CD4-positive, alpha-beta T cell (primary cell): ENCODE results near the gene AP3B1. TPM values are rescaled to one million over a fixed set of nuclear protein-coding genes. Genes with fewer than 3 reads are reported as not detected.

ENCODE experiments used
- ATAC-seq: fragments of 200-7000 bp; cut with Tn5 transposase; one replicate; pipeline ENCODE4 v1.10.0; 2022; ENCODE audit warnings: mild to moderate bottlenecking; ENCODE audit not compliant: poor library complexity
- CTCF ChIA-PET: fragments of 350-600 bp; sonication (Branson Sonifier 250); formaldehyde crosslinking; loops from one replicate; lab custom pipeline; 2021; ENCODE audit warnings: antibody characterized with exemption, inconsistent platforms; lab: Charles Lee
- POLR2A ChIA-PET: fragments of 350-600 bp; sonication (Branson Sonifier 250); formaldehyde crosslinking; loops from one replicate; lab custom pipeline; 2021; ENCODE audit warnings: antibody characterized with exemption, inconsistent platforms; lab: Charles Lee
- DNase-seq, 14 experiments: peaks; one replicate each; pipeline ENCODE4 v3.0.0-alpha.2; 2013 to 2020; ENCODE audit warnings: mixed read lengths in 2 of 14
- H3K27ac ChIP-seq, 2 donors: one replicate each; pipeline versions ENCODE4 v1.5.1 to v1.7.0; 2013; ENCODE audit warnings: low read length in 2 of 2, low read depth in 1 of 2, mild to moderate bottlenecking in 1 of 2
- H3K27me3 ChIP-seq, 2 experiments: 1 replicate in 1 of 2; 2 replicates in 1 of 2; pipeline versions ENCODE4 v1.6.1 to v1.7.0; 2013; ENCODE audit warnings: low read length in 2 of 2, control low read depth in 1 of 2, mild to moderate bottlenecking in 1 of 2, moderate library complexity in 1 of 2; ENCODE audit not compliant: insufficient read depth in 2 of 2, control insufficient read depth in 1 of 2
- H3K36me3 ChIP-seq: one replicate; pipeline ENCODE4 v1.6.1; 2013; ENCODE audit warnings: low read length, control low read depth; ENCODE audit not compliant: insufficient read depth
- H3K4me1 ChIP-seq: one replicate; pipeline ENCODE4 v1.6.1; 2013; ENCODE audit warnings: low read length, control low read depth; ENCODE audit not compliant: insufficient read depth
- H3K4me3 ChIP-seq: one replicate; pipeline ENCODE4 v1.5.1; 2013; ENCODE audit warnings: mild to moderate bottlenecking, low read length, moderate library complexity
- H3K9me3 ChIP-seq, 2 experiments: 1 replicate in 1 of 2; 2 replicates in 1 of 2; pipeline versions ENCODE4 v1.6.1 to v1.7.0; 2013; ENCODE audit warnings: low read length in 2 of 2, mild to moderate bottlenecking in 2 of 2, control low read depth in 1 of 2, moderate library complexity in 1 of 2; ENCODE audit not compliant: control insufficient read depth in 1 of 2, insufficient read depth in 1 of 2
- H3K27ac Mint-ChIP-seq: one replicate; pipeline ENCODE4 v1.8.0; 2020; ENCODE audit warnings: mixed read lengths
- H3K27me3 Mint-ChIP-seq: one replicate; pipeline ENCODE4 v1.8.0; 2021; ENCODE audit warnings: mixed read lengths
- H3K36me3 Mint-ChIP-seq: one replicate; pipeline ENCODE4 v1.8.0; 2021; ENCODE audit warnings: low read depth, mixed read lengths
- H3K4me1 Mint-ChIP-seq: one replicate; pipeline ENCODE4 v1.8.0; 2021; ENCODE audit warnings: low read depth, mixed read lengths
- H3K4me3 Mint-ChIP-seq: one replicate; pipeline ENCODE4 v1.8.0; 2020; ENCODE audit warnings: mild to moderate bottlenecking, mixed read lengths
- H3K9me3 Mint-ChIP-seq: one replicate; pipeline ENCODE4 v1.8.0; 2020; ENCODE audit warnings: mixed read lengths
- intact Hi-C, 2 experiments: fragments of 100-400 bp; cut with DNase I in 1 of 2; cut with micrococcal nuclease in 1 of 2; formaldehyde crosslinking; loops; one replicate each; pipeline versions ENCODE4 v1.15.1 to v1.9.0; 2023 to 2025; cut with DNase I, micrococcal nuclease
- total RNA-seq, 174 experiments: library from RNA in 2 of 174; stranded (reverse) in 2 of 174; gene quantifications; one replicate each; pipeline ENCODE4 v1.2.3 and lab custom pipeline; 2021 to 2026
- TF ChIP-seq, protein P1 (sequence below): fragments of 200-600 bp; IDR thresholded peaks from one replicate; pipeline ENCODE4 v1.8.0; 2022; ENCODE audit warnings: antibody characterized with exemption, mild to moderate bottlenecking

The AP3B1 gene
- total RNA-seq, 2 experiments from 2014 or later = 24.5 to 24.6 TPM

DNA sequence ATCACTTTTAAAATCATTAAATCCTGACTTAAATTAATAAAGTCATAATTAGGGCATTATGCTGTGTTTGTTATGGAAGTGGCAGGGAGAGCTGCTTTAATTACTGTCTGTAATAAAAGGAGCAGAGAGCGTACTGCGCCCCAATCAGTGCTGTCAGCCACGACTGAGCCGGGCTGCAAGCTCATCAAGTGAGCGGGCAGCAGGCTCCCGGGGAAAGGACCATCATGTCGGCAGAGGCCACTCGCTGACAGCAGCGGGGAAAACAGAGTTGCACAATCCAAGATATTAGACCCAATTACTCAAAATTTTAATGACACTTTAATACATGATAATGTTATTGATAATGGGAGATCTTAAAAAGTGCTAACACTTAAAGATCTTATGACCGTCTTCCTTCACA is 181.6 kb downstream of the AP3B1 start:
- no peak overlapping the region for H3K27ac Mint-ChIP-seq
- no peak overlapping the region for H3K27ac ChIP-seq
- no peaks in the 10 kb centered on the region for H3K4me1 ChIP-seq
- intact Hi-C loops = no loop called here
- no peaks in the 10 kb centered on the region for H3K27me3 ChIP-seq
- no peak for DNase-seq
- peaks cover 51% of the 10 kb centered on the region for H3K36me3 ChIP-seq
- ChIA-PET POLR2A (no interaction called here), CTCF (no interaction called here)
- no peaks in the 10 kb centered on the region for H3K27me3 Mint-ChIP-seq
- no peaks in the 10 kb centered on the region for H3K4me1 Mint-ChIP-seq
- H3K9me3 ChIP-seq = no peaks in the 10 kb centered on the region
- H3K36me3 Mint-ChIP-seq = peaks cover 80% of the 10 kb centered on the region
- no peak for ATAC-seq
- no peak overlapping the region for H3K4me3 Mint-ChIP-seq
- TF ChIP-seq, protein P1, sequence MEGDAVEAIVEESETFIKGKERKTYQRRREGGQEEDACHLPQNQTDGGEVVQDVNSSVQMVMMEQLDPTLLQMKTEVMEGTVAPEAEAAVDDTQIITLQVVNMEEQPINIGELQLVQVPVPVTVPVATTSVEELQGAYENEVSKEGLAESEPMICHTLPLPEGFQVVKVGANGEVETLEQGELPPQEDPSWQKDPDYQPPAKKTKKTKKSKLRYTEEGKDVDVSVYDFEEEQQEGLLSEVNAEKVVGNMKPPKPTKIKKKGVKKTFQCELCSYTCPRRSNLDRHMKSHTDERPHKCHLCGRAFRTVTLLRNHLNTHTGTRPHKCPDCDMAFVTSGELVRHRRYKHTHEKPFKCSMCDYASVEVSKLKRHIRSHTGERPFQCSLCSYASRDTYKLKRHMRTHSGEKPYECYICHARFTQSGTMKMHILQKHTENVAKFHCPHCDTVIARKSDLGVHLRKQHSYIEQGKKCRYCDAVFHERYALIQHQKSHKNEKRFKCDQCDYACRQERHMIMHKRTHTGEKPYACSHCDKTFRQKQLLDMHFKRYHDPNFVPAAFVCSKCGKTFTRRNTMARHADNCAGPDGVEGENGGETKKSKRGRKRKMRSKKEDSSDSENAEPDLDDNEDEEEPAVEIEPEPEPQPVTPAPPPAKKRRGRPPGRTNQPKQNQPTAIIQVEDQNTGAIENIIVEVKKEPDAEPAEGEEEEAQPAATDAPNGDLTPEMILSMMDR = no peak
- no peak overlapping the region for H3K4me3 ChIP-seq
- no peaks in the 10 kb centered on the region for H3K9me3 Mint-ChIP-seq

DNA sequence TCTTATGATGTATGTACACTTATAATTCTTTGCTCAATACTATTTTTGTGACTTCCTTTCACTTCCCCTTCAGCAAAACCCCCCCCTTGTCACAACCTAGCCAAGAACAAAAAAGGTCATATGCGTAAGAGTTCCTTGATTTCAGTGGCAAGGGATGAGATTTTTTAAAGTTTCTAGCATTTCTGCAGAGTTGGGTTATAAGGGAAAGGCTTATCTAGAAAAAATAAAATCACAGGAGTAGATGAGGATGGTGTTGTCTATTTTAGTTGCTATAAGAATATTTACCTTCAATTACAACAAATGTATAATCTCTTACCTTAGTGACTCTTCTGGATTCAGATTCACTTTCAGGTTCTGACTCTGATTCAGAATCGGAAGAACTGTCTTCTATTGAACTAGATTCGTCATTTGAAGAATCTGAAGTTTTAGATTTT is 184.6 kb downstream of the AP3B1 start:
- no peaks in the 10 kb centered on the region for H3K27me3 ChIP-seq
- peaks cover 40% of the 10 kb centered on the region for H3K36me3 ChIP-seq
- no peaks in the 10 kb centered on the region for H3K4me1 ChIP-seq
- intact Hi-C loops = no loop called here
- no peaks in the 10 kb centered on the region for H3K27me3 Mint-ChIP-seq
- H3K9me3 ChIP-seq = no peaks in the 10 kb centered on the region
- TF ChIP-seq, protein P1 = no peak
- H3K27ac ChIP-seq = no peak overlapping the region
- no peak for ATAC-seq
- H3K27ac Mint-ChIP-seq = no peak overlapping the region
- POLR2A ChIA-PET = no interaction called here
- H3K4me3 Mint-ChIP-seq = no peak overlapping the region
- peaks cover 85% of the 10 kb centered on the region for H3K36me3 Mint-ChIP-seq
- H3K4me1 Mint-ChIP-seq = no peaks in the 10 kb centered on the region
- peak in 2 of 14 experiments; percentile 5 to 9 for DNase-seq
- H3K4me3 ChIP-seq = no peak overlapping the region
- no peaks in the 10 kb centered on the region for H3K9me3 Mint-ChIP-seq
- CTCF ChIA-PET = no interaction called here

GRCh38 chr5:78108564-78108963 is 185.9 kb downstream of the AP3B1 start:
- H3K36me3 ChIP-seq = peaks cover 27% of the 10 kb centered on the region
- H3K27me3 ChIP-seq = no peaks in the 10 kb centered on the region
- Mint-ChIP-seq H3K27me3 (no peaks in the 10 kb centered on the region), H3K4me3 (no peak overlapping the region), H3K4me1 (no peaks in the 10 kb centered on the region), H3K27ac (no peak overlapping the region), H3K9me3 (no peaks in the 10 kb centered on the region), H3K36me3 (peaks cover 74% of the 10 kb centered on the region)
- intact Hi-C loops = no loop called here
- no peaks in the 10 kb centered on the region for H3K9me3 ChIP-seq
- H3K27ac ChIP-seq = no peak overlapping the region
- TF ChIP-seq, protein P1 = no peak
- ChIA-PET POLR2A (no interaction called here), CTCF (no interaction called here)
- no peak for ATAC-seq
- H3K4me1 ChIP-seq = no peaks in the 10 kb centered on the region
- no peak overlapping the region for H3K4me3 ChIP-seq
- no peak for DNase-seq
